NCI-H82 (cell line): ENCODE measurements around the gene PLAC1.

Experiments used
- DNase-seq: peaks from one replicate; lab custom pipeline; 2025; lab: John Stamatoyannopoulos, UW

The PLAC1 gene

GRCh38 chrX:134631426-134632346 lies 26.6 kb downstream of the PLAC1 start:
- peak; percentile 89 for DNase-seq

DNA sequence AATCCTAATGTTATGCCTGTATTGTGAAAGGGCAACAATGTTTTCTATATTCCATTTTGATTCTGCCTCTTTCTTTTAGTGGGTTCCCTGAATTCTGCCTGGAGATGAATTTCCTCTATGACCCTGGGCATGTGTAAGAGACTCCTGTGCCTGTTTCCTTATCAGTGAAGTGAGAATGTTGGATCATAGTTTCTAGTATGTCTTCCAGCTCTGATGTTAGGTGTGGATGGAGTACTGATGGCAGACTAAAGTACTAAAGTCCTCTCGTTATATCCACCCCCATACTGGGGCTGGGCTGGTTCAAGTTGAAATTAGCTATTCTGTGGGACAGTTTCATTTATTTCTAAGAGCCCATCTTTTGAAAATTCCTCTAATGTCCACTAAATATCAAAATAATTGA lies 29.6 kb downstream of the PLAC1 start:
- no peak for DNase-seq

DNA sequence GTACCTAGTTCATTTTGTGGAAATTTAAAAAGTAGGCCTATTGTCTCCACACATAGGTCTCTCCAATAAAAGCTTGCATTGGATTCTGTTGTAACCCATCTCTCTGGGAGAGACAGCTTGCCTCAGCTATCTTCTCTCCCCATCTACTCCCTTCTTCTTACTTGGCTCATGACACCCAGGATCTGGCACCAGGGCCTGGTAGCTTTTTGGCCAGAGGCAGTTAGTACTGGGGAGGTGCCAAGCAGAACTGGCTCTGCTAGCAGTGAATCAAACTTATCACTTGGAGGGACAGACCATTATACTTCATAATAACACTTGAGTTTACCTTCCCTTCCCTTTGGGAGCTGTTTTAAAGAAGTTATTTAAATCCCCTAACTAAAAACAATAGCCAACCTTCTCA lies 31.8 kb downstream of the PLAC1 start:
- DNase-seq, result no peak

- no peak for DNase-seq
Measured at GRCh38 chrX:134625315-134625718, 33.0 kb downstream of the PLAC1 start.

DNA sequence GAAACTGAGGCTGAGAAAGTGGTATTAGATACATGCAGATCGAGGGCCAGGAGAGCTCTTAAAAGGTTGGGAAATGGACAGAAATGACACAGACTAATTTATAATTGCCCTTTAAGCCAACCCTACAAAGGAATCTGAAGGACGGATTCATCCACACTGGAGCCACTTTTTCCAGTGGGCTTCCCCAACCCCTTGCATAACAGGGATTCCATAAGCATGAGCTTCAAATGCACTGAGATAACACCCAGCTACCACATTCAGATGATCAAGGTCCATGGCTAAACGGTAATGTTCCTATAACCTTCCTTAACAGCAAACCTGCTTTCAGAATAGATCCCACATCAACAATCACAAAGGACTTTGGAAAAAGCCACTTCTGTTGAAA lies 34.2 kb downstream of the PLAC1 start:
- DNase-seq, result no peak

- DNase-seq, result peak; percentile 40
Measured at GRCh38 chrX:134623293-134624045, 34.8 kb downstream of the PLAC1 start.

DNA sequence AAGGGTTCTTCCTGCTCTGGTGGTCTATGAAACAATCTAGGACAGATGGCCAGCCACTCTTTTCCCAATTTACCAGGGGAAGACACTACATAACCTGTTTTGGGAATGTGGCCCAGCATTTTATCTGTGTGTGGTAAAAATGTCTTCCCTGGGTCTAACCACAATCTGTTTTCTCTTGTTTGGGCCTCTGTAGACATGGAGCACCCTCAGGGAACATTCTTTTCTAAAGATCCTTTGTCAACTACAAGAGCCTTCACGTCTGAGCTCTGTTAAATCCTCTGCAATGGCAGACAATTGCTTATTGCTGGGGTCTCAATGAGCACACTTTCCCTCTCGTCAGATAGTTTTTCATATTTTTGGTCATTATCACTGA lies 35.5 kb downstream of the PLAC1 start:
- no peak for DNase-seq

DNA sequence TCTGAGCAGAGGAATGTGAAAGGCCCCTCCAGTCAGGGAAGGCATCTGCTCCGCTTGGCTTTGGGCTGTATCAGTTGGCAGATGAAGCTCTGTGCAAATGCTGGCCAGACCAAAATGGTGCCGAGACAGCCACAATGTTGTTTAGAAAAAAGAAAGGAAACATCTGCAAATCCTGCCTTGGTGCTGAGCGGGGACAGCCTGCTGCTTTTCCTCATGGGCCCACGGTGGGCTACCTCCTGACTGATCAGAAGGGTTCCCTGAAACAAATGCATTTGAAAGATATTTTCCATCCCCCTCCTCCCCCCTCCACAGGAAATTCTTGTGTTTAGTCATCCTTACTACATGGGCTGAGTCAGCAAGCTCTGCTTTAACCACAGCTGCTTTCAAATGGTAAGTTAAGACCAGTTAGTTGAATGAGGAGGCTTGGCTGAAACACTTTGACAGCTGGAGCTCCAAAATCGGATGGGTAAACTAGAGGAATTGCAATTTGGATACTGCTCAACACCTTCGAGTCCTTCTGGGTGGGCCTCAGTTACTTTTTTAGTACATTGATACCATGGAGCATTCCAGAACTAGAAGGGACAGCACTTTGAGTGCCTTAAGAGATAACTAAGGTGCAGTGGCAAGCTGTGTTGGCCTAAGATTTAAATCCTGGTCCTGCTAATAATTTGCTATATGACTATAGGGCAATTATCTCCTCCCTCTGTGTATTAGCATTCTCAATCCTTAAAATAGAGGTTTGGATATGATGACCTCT lies 36.0 kb downstream of the PLAC1 start:
- peak; percentile 3 for DNase-seq

GRCh38 chrX:134619838-134620237 lies 38.4 kb downstream of the PLAC1 start:
- DNase-seq, result no peak

DNA sequence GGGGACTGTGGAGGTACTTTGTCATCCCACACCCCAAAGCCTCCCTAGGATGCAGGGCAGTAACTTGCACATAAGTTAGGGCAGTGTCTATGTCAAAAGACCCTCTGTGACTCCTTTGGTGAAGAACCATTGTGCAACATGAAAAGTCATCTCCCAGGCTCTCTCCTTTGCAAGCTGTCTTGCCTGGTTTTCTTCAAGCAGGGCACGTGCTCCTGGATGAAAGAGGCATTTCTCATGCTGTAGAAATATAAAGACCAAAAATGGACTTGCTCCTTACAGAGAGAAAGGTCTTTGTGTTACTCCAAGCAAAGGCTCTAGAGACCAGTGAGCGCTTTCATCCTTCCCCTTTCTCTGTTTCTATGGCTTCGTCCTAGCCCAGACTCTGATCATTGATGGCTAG lies 44.9 kb downstream of the PLAC1 start:
- no peak for DNase-seq

- no peak for DNase-seq
Measured at GRCh38 chrX:134608153-134608552, 50.1 kb downstream of the PLAC1 start.

GRCh38 chrX:134607523-134607922 lies 50.7 kb downstream of the PLAC1 start:
- DNase-seq, result no peak

GRCh38 chrX:134604701-134605311 lies 53.5 kb downstream of the PLAC1 start:
- peak; percentile 97 for DNase-seq

GRCh38 chrX:134603806-134604700 lies 54.2 kb downstream of the PLAC1 start:
- no peak for DNase-seq

DNA sequence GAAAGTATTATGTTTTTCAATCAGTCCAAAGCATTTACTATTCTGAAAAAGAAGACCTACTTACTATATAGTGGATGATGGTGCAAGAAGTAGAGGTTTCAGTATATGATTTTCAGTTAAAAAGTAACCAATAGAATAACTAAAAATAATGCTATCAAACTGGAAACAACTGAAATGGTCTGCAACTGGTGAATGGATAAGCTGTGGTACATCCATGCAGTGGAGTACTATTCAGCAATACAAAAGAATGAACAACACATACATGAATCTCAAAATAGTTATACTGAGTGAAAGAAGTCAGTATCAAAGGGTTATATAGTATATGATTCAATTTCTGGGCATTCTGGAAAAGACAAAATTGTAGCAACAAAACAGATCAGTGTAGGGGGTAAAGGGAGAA lies 55.9 kb downstream of the PLAC1 start:
- DNase-seq, result no peak

DNA sequence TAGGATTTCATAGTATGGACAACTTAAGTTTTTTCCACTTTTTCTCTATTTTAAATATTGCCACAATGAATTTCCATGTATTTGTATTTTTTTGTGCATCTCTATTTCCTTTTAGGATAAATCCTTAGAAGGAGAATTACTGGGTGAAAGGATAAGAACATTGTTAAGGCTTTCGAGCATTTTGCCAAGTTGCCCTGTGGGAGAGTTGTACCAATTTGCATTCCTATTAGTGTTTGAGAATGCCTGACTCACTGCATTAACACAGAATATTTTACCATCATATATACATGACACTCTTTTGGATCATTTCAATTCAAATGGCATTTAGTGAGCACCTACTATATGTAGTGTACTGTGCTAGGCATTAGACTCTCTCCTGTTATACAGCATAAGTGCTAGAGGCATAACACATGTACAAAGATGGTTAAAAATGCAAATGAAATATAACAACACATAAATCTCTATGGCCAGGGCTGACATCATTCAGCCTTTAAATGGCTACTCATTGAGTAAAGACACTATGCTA lies 57.0 kb downstream of the PLAC1 start:
- no peak for DNase-seq

- DNase-seq, result no peak
Measured at GRCh38 chrX:134600714-134601113, 57.6 kb downstream of the PLAC1 start.

DNA sequence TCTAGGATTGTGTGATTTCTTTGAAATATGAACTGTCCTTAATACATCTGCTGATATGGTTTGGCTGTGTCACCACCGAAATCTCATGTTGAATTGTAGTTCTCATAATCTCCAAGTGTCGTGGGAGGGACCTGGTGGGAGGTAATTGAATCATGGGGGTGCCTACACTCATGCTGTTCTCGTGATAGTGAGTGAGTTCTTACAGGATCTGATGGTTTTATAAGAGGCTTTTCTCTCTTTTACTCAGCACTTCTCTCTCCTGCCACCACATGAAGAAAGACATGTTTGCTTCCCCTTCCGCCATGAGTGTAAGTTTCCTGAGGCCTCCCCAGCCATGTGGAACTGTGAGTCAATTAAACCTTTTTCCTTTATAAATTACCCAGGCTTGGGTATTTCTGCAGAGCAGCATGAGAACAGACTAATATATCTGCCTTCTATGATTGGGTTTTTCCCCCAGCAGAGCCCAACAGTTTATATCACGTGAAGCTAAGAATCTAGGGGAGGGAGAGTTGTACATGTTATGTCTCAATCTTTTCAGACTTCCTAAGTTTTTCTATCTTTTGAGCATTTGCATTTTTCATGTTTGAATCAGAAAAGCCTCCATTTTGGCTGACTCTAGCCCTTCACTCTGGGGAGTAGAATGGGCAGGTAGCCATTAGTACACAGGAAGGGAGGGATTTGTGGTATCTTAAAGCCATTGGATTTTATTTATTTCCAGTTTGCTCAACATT lies 58.9 kb downstream of the PLAC1 start:
- peak; percentile 15 for DNase-seq

GRCh38 chrX:134592303-134592702 lies 66.0 kb downstream of the PLAC1 start:
- peak; percentile 6 for DNase-seq

DNA sequence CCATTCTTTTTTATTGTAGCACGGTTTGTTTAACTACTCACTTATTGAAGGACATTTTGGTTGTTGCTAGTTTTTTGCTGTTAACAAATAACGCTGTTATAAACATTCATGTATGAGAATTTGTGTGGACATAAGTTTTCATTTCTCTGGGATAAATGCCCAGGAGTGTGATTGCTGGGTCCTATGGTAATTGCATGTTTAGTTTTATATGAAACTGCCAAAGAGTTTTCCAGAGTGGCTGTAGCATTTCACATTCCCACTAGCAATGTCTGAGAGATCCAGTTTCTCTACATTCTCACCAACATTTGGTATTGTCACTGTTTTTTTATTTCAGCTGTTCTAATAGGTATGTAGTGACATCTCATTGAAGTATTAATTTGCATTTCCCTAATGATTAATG lies 66.8 kb downstream of the PLAC1 start:
- DNase-seq, result no peak
